Trophoblast cell (in vitro differentiated cells and primary cell): ENCODE data around the gene KRTAP10-2.

ENCODE experiments used
- DNase-seq, 2 donors: peaks; one replicate each; pipeline ENCODE4 v3.0.0-alpha.2; 2016
- H2AFZ ChIP-seq: 2 replicates; pipeline ENCODE4 v1.6.1; 2013; ENCODE audit warnings: low read length, moderate library complexity, mild to moderate bottlenecking; ENCODE audit not compliant: insufficient read depth, poor library complexity
- H2AK5ac ChIP-seq: 2 replicates; pipeline ENCODE4 v1.6.1; 2013; ENCODE audit warnings: mild to moderate bottlenecking, low read length
- H2BK120ac ChIP-seq: 2 replicates; pipeline ENCODE4 v1.6.1; 2013; ENCODE audit warnings: low read length, mild to moderate bottlenecking, moderate library complexity; ENCODE audit not compliant: insufficient read depth, poor library complexity
- H2BK12ac ChIP-seq: 2 replicates; pipeline ENCODE4 v1.6.1; 2013; ENCODE audit warnings: mild to moderate bottlenecking, low read length, moderate library complexity
- H2BK5ac ChIP-seq: 2 replicates; pipeline ENCODE4 v1.6.1; 2013; ENCODE audit warnings: low read length, low read depth, moderate library complexity, mild to moderate bottlenecking; ENCODE audit not compliant: poor library complexity
- H3K14ac ChIP-seq: 2 replicates; pipeline ENCODE4 v1.6.1; 2013; ENCODE audit warnings: mild to moderate bottlenecking, low read length
- H3K18ac ChIP-seq: 2 replicates; pipeline ENCODE4 v1.6.1; 2013; ENCODE audit warnings: mild to moderate bottlenecking, low read length
- H3K23ac ChIP-seq: 2 replicates; pipeline ENCODE4 v1.6.1; 2013; ENCODE audit warnings: low read length
- H3K27ac ChIP-seq: 2 replicates; pipeline ENCODE4 v1.5.1; 2013; ENCODE audit warnings: low read depth, mild to moderate bottlenecking, inconsistent platforms, low read length, moderate library complexity
- H3K27me3 ChIP-seq: 2 replicates; pipeline ENCODE4 v1.6.1; 2013; ENCODE audit warnings: inconsistent platforms, mild to moderate bottlenecking, low read length, moderate library complexity; ENCODE audit not compliant: insufficient read depth
- H3K36me3 ChIP-seq, 2 experiments: 1 replicate in 1 of 2; 2 replicates in 1 of 2; pipeline ENCODE4 v1.6.1; 2013; ENCODE audit warnings: low read length in 2 of 2, mild to moderate bottlenecking in 2 of 2, moderate library complexity in 1 of 2; ENCODE audit not compliant: insufficient read depth in 2 of 2, control insufficient read depth in 1 of 2
- H3K4ac ChIP-seq: 2 replicates; pipeline ENCODE4 v1.6.1; 2013; ENCODE audit warnings: low read depth, mild to moderate bottlenecking, low read length, moderate library complexity
- H3K4me1 ChIP-seq, 2 experiments: 1 replicate in 1 of 2; 2 replicates in 1 of 2; pipeline ENCODE4 v1.6.1; 2013; ENCODE audit warnings: low read length in 2 of 2, mild to moderate bottlenecking in 2 of 2, moderate library complexity in 1 of 2; ENCODE audit not compliant: insufficient read depth in 2 of 2, control insufficient read depth in 1 of 2
- H3K4me2 ChIP-seq: 2 replicates; pipeline ENCODE4 v1.6.1; 2013; ENCODE audit warnings: inconsistent platforms, mild to moderate bottlenecking, low read length, moderate library complexity
- H3K4me3 ChIP-seq: 2 replicates; pipeline ENCODE4 v1.5.1; 2013; ENCODE audit warnings: mild to moderate bottlenecking, low read depth, low read length, inconsistent platforms
- H3K79me1 ChIP-seq: one replicate; pipeline ENCODE4 v1.6.1; 2013; ENCODE audit warnings: low read length
- H3K79me2 ChIP-seq: 2 replicates; pipeline ENCODE4 v1.6.1; 2013; ENCODE audit warnings: low read length, mild to moderate bottlenecking; ENCODE audit not compliant: control insufficient read depth, insufficient read depth, poor library complexity
- H3K9ac ChIP-seq: 2 replicates; pipeline ENCODE4 v1.6.1; 2013; ENCODE audit warnings: mild to moderate bottlenecking, low read length
- H3K9me3 ChIP-seq: 2 replicates; pipeline ENCODE4 v1.6.1; 2013; ENCODE audit warnings: low read depth, mild to moderate bottlenecking, control low read depth, inconsistent platforms, low read length; ENCODE audit not compliant: insufficient read depth
- H4K12ac ChIP-seq: 2 replicates; pipeline ENCODE4 v1.6.1; 2013; ENCODE audit warnings: low read depth, mild to moderate bottlenecking, low read length, moderate library complexity
- H4K8ac ChIP-seq: 2 replicates; pipeline ENCODE4 v1.6.1; 2013; ENCODE audit warnings: low read depth, mild to moderate bottlenecking, low read length, moderate library complexity
- H4K91ac ChIP-seq: one replicate; pipeline ENCODE4 v1.6.1; 2013; ENCODE audit warnings: low read depth, mild to moderate bottlenecking, low read length, moderate library complexity
- WGBS: extraction: QIAGEN DNeasy Blood & Tissue Kit; methylation state at CpG from one replicate; pipeline ENCODE4 v1.1.7; 2013; ENCODE audit warnings: missing lambda C conversion rate; ENCODE audit not compliant: insufficient read length, insufficient coverage; ENCODE audit errors: extremely low coverage; 5-methylcytosine and 5-hydroxymethylcytosine counted together

Gene KRTAP10-2

GRCh38 chr21:44502171-44502958 lies 48.9 kb downstream of the KRTAP10-2 start:
- no CpG with 5 or more reads among the region's 27 CpGs for WGBS
- no peak overlapping the region for H3K14ac ChIP-seq
- H3K4me3 ChIP-seq = no peak overlapping the region
- no peaks in the 10 kb centered on the region for H3K79me1 ChIP-seq
- H3K27ac ChIP-seq = no peak overlapping the region
- no peak for DNase-seq
- H2AK5ac ChIP-seq = no peak overlapping the region
- H3K4me1 ChIP-seq = peaks cover 0 to 4% of the 10 kb centered on the region in 2 experiments
- no peak overlapping the region for H4K91ac ChIP-seq
- H3K79me2 ChIP-seq = no peaks in the 10 kb centered on the region
- H3K4me2 ChIP-seq = no peak overlapping the region
- H2AFZ ChIP-seq = no peak overlapping the region
- no peak overlapping the region for H3K4ac ChIP-seq
- no peak overlapping the region for H2BK120ac ChIP-seq
- H3K36me3 ChIP-seq = no peaks in the 10 kb centered on the region
- no peak overlapping the region for H3K18ac ChIP-seq
- no peaks in the 10 kb centered on the region for H3K9me3 ChIP-seq
- H3K23ac ChIP-seq = no peak overlapping the region
- no peak overlapping the region for H4K8ac ChIP-seq
- no peak overlapping the region for H4K12ac ChIP-seq
- H2BK5ac ChIP-seq = no peak overlapping the region
- no peaks in the 10 kb centered on the region for H3K27me3 ChIP-seq
- H3K9ac ChIP-seq = no peak overlapping the region
- no peak overlapping the region for H2BK12ac ChIP-seq
